Liver (tissue), 9 donors: ENCODE data around the gene SIRT7. TPM values are rescaled to one million over a fixed set of nuclear protein-coding genes. Genes with fewer than 3 reads are reported as not detected.

Experiments used
- DNase-seq: peaks from one replicate; pipeline ENCODE4 v3.0.0-alpha.2; 2017; ENCODE audit warnings: low spot score
- H3K27ac ChIP-seq, 2 donors: one replicate each; pipeline ENCODE4 v1.7.0; 2013; ENCODE audit warnings: inconsistent platforms in 2 of 2, low read length in 2 of 2, control low read depth in 1 of 2, low read depth in 1 of 2, mild to moderate bottlenecking in 1 of 2
- H3K27me3 ChIP-seq, 4 donors: one replicate each; pipeline versions ENCODE4 v1.6.1 to v1.7.0; 2013; ENCODE audit warnings: low read length in 3 of 4, inconsistent platforms in 1 of 4, mild to moderate bottlenecking in 1 of 4, moderate library complexity in 1 of 4; ENCODE audit not compliant: control insufficient read depth in 4 of 4, insufficient read depth in 4 of 4
- H3K36me3 ChIP-seq, 4 donors: one replicate each; pipeline versions ENCODE4 v1.6.1 to v1.7.0; 2013; ENCODE audit warnings: low read length in 3 of 4, mild to moderate bottlenecking in 3 of 4, low read depth in 1 of 4, moderate library complexity in 1 of 4; ENCODE audit not compliant: control insufficient read depth in 4 of 4, insufficient read depth in 3 of 4
- H3K4me1 ChIP-seq, 4 donors: one replicate each; pipeline versions ENCODE4 v1.6.1 to v1.7.0; 2013; ENCODE audit warnings: low read length in 3 of 4, mild to moderate bottlenecking in 3 of 4, moderate library complexity in 1 of 4; ENCODE audit not compliant: control insufficient read depth in 4 of 4, insufficient read depth in 4 of 4
- H3K4me3 ChIP-seq, 3 donors: one replicate each; pipeline versions ENCODE4 v1.6.1 to v1.7.0; 2013; ENCODE audit warnings: low read length in 3 of 3, control low read depth in 1 of 3, low read depth in 1 of 3, mild to moderate bottlenecking in 1 of 3
- H3K9ac ChIP-seq, 2 donors: one replicate each; pipeline ENCODE4 v1.7.0; 2013; ENCODE audit warnings: low read length in 2 of 2, mild to moderate bottlenecking in 2 of 2, moderate library complexity in 2 of 2, control low read depth in 1 of 2, low read depth in 1 of 2
- H3K9me3 ChIP-seq, 4 donors: one replicate each; pipeline versions ENCODE4 v1.6.1 to v1.7.0; 2013; ENCODE audit warnings: low read length in 3 of 4; ENCODE audit not compliant: control insufficient read depth in 4 of 4
- CTCF ChIP-seq: fragments of 150-350 bp; IDR thresholded peaks from 2 replicates; pipeline ENCODE4 v1.5.1; 2017; ENCODE audit warnings: improper control_type of control experiment, low read depth, low read length; ENCODE audit not compliant: missing input control
- EGR1 ChIP-seq, 2 donors: IDR thresholded peaks; 2 replicates each; pipeline ENCODE4 v1.6.1; 2016 to 2018; ENCODE audit warnings: antibody characterized with exemption in 2 of 2, low read depth in 2 of 2
- FOXA1 ChIP-seq: IDR thresholded peaks from 2 replicates; pipeline ENCODE4 v1.6.1; 2016; ENCODE audit warnings: antibody characterized with exemption
- FOXA2 ChIP-seq: IDR thresholded peaks from 2 replicates; pipeline ENCODE4 v1.6.1; 2016; ENCODE audit warnings: antibody characterized with exemption
- GABPA ChIP-seq, 2 donors: IDR thresholded peaks in 1 of 2; conservative IDR thresholded peaks in 1 of 2; 2 replicates each; pipeline ENCODE4 v1.6.1; 2016; ENCODE audit warnings: antibody characterized with exemption in 2 of 2, mild to moderate bottlenecking in 1 of 2, moderate library complexity in 1 of 2
- HNF4A ChIP-seq, 2 donors: conservative IDR thresholded peaks; 2 replicates each; pipeline ENCODE4 v1.6.1; 2016; ENCODE audit warnings: antibody characterized with exemption in 2 of 2, mild to moderate bottlenecking in 2 of 2
- HNF4G ChIP-seq: IDR thresholded peaks from 2 replicates; pipeline ENCODE4 v1.6.1; 2016; ENCODE audit warnings: antibody characterized with exemption
- JUND ChIP-seq, 2 donors: IDR thresholded peaks; 2 replicates each; pipeline ENCODE4 v1.6.1; 2016; ENCODE audit warnings: antibody characterized with exemption in 2 of 2
- NR2F2 ChIP-seq: IDR thresholded peaks from 2 replicates; pipeline ENCODE4 v1.6.1; 2016; ENCODE audit warnings: antibody characterized with exemption
- RAD21 ChIP-seq, 2 donors: IDR thresholded peaks; 2 replicates each; pipeline ENCODE4 v1.6.1; 2016; ENCODE audit warnings: antibody characterized with exemption in 2 of 2, mild to moderate bottlenecking in 2 of 2
- REST ChIP-seq: IDR thresholded peaks from 2 replicates; pipeline ENCODE4 v1.6.1; 2016; ENCODE audit warnings: antibody characterized with exemption, mild to moderate bottlenecking
- RXRA ChIP-seq, 2 donors: IDR thresholded peaks; 2 replicates each; pipeline ENCODE4 v1.6.1; 2017 to 2018; ENCODE audit warnings: antibody characterized with exemption in 2 of 2, mild to moderate bottlenecking in 1 of 2
- SP1 ChIP-seq: IDR thresholded peaks from 2 replicates; pipeline ENCODE4 v1.6.1; 2018; ENCODE audit warnings: antibody characterized with exemption, mild to moderate bottlenecking
- TAF1 ChIP-seq: conservative IDR thresholded peaks from 2 replicates; pipeline ENCODE4 v1.6.1; 2016; ENCODE audit warnings: antibody characterized with exemption, mild to moderate bottlenecking
- YY1 ChIP-seq: IDR thresholded peaks from 2 replicates; pipeline ENCODE4 v1.6.1; 2016; ENCODE audit warnings: antibody characterized with exemption, mild to moderate bottlenecking
- WGBS: extraction: QIAGEN DNeasy Blood & Tissue Kit; methylation state at CpG from one replicate; pipeline ENCODE4 v1.1.7; 2013; 5-methylcytosine and 5-hydroxymethylcytosine counted together
- polyA plus RNA-seq, 2 donors: library from polyadenylated mRNA; stranded (reverse) in 1 of 2; unstranded in 1 of 2; fragments of 200-250 nt in 1 of 2; fragments of >200 nt in 1 of 2; fragmentation: Nextera tagmentation in 1 of 2; extraction: Ambion mirVana in 1 of 2; gene quantifications; one replicate each; pipeline versions ENCODE4 v1.2.1 to v1.2.3, GENCODE V29; 2013 to 2015
- total RNA-seq, 2 donors: library from RNA; depleted of rRNA; stranded (reverse); fragments of >200 nt; gene quantifications; one replicate each; pipeline ENCODE4 v1.2.3, GENCODE V29; 2014
- TF ChIP-seq, protein P1 (sequence below): IDR thresholded peaks from 2 replicates; pipeline ENCODE4 v1.6.1; 2016; ENCODE audit warnings: antibody characterized with exemption
- TF ChIP-seq, protein P2 (sequence below): IDR thresholded peaks from 2 replicates; pipeline ENCODE4 v1.6.1; 2016; ENCODE audit warnings: antibody characterized with exemption
- donor health status: healthy.
- donor health status: healthy.
- donor health status: healthy.
- donor health status: healthy.
- donor health status: healthy.

Gene SIRT7
- total and polyA plus RNA-seq, 4 donors, result 7.1 to 16.5 (median 11.5) TPM

- no peaks in the 10 kb centered on the region for H3K27me3 ChIP-seq
- H3K36me3 ChIP-seq, result peaks cover 12 to 45% (median 23%) of the 10 kb centered on the region in 4 donors
- WGBS, result 90% methylated on average over 11 of the region's 11 CpGs
- H3K4me1 ChIP-seq, result peaks cover 0 to 2% (median under 1%) of the 10 kb centered on the region in 4 donors
- TF ChIP-seq JUND (IDR thresholded peaks at IDR 0.05) (no peak), GABPA (IDR thresholded peaks at IDR 0.05 in 1 of 2, conservative IDR thresholded peaks at IDR 0.05 in 1 of 2) (no peak), YY1 (no peak), EGR1 (IDR thresholded peaks at IDR 0.05; ENCODE audit: low read depth in 2 of 2) (no peak), REST (no peak), NR2F2 (no peak), RAD21 (IDR thresholded peaks at IDR 0.05) (no peak), HNF4A (conservative IDR thresholded peaks at IDR 0.05) (no peak)
- TF ChIP-seq, protein P1, sequence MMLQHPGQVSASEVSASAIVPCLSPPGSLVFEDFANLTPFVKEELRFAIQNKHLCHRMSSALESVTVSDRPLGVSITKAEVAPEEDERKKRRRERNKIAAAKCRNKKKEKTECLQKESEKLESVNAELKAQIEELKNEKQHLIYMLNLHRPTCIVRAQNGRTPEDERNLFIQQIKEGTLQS, result no peak
- no peaks in the 10 kb centered on the region for H3K9me3 ChIP-seq
- H3K27ac ChIP-seq, result no peak overlapping the region
- no peak for DNase-seq
- H3K4me3 ChIP-seq, result no peak overlapping the region
- no peak overlapping the region for H3K9ac ChIP-seq
Observed at GRCh38 chr17:81884520-81884919, 33.5 kb downstream of the SIRT7 start.

- Histone ChIP-seq H3K4me1 (no peaks in the 10 kb centered on the region), H3K9me3 (no peaks in the 10 kb centered on the region), H3K27me3 (no peaks in the 10 kb centered on the region), H3K27ac (no peak overlapping the region), H3K9ac (no peak overlapping the region), H3K4me3 (no peak overlapping the region), H3K36me3 (peaks cover 2 to 7% (median 5%) of the 10 kb centered on the region in 4 donors)
- no peak for DNase-seq
- TF ChIP-seq FOXA2, result no peak
- no peak for TF ChIP-seq EGR1 (IDR thresholded peaks at IDR 0.05; ENCODE audit: low read depth in 2 of 2)
- no peak for TF ChIP-seq FOXA1
- no peak for TF ChIP-seq CTCF
- TF ChIP-seq, protein P2, sequence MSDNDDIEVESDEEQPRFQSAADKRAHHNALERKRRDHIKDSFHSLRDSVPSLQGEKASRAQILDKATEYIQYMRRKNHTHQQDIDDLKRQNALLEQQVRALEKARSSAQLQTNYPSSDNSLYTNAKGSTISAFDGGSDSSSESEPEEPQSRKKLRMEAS, result no peak
- TF ChIP-seq GABPA (IDR thresholded peaks at IDR 0.05 in 1 of 2, conservative IDR thresholded peaks at IDR 0.05 in 1 of 2), result no peak
- no peak for TF ChIP-seq TAF1
- no peak for TF ChIP-seq RAD21 (IDR thresholded peaks at IDR 0.05)
- no peak for TF ChIP-seq SP1
- no peak for TF ChIP-seq HNF4A (conservative IDR thresholded peaks at IDR 0.05)
- no peak for TF ChIP-seq YY1
- TF ChIP-seq NR2F2, result no peak
- no peak for TF ChIP-seq RXRA (IDR thresholded peaks at IDR 0.05)
- TF ChIP-seq JUND (IDR thresholded peaks at IDR 0.05), result no peak
- TF ChIP-seq, protein P1, result no peak
- TF ChIP-seq REST, result no peak
- TF ChIP-seq HNF4G, result no peak
- WGBS, result 84% methylated on average over 5 of the region's 5 CpGs
Observed at GRCh38 chr17:81879121-81879520, 38.9 kb downstream of the SIRT7 start.
